IMR-90 (cell line): ENCODE data around the gene SPSB4. TPM values are rescaled to one million over a fixed set of nuclear protein-coding genes. Genes with fewer than 3 reads are reported as not detected.
A peak's percentile ranks its signal among the peaks of the same experiment; 100 is the strongest.

Experiments
- ATAC-seq: fragments of 200-7000 bp; cut with Tn5 transposase; 2 replicates; pipeline ENCODE4 v1.9.1; 2020; ENCODE audit warnings: low read depth, mild to moderate bottlenecking, moderate library complexity
- BruUV-seq: library from RNA; stranded (reverse); fragments of 400-500 nt; replicated peaks from 2 replicates; lab custom pipeline; 2021; lab: Mats Ljungman, UMichigan
- CTCF ChIA-PET: fragments of 300-600 bp; formaldehyde crosslinking; extraction: SDS; loops from one replicate; lab custom pipeline; 2021; ENCODE audit warnings: antibody characterized with exemption; lab: Yijun Ruan, JAX
- POLR2A ChIA-PET: fragments of 300-600 bp; sonication (Branson Sonifier 250); formaldehyde crosslinking; loops from one replicate; lab custom pipeline; 2022; ENCODE audit warnings: antibody characterized with exemption; ENCODE audit not compliant: unreplicated experiment; lab: Charles Lee
- DNase-seq: peaks from one replicate; pipeline ENCODE4 v3.0.0; 2013
- H2AFZ ChIP-seq: replicated peaks from 2 replicates; pipeline ENCODE3; 2013; ENCODE audit warnings: low read length, mild to moderate bottlenecking; ENCODE audit not compliant: poor library complexity
- H2AK5ac ChIP-seq: 2 replicates; pipeline ENCODE4 v1.6.1; 2013; ENCODE audit warnings: low read depth, low read length, inconsistent platforms
- H2AK9ac ChIP-seq: replicated peaks from 2 replicates; pipeline ENCODE3; 2013; ENCODE audit warnings: mild to moderate bottlenecking, low read depth, low read length, moderate library complexity; ENCODE audit not compliant: poor library complexity
- H2BK120ac ChIP-seq: 2 replicates; pipeline ENCODE4 v1.6.1; 2013; ENCODE audit warnings: low read depth, low read length, inconsistent platforms
- H2BK15ac ChIP-seq: 3 replicates; pipeline ENCODE4 v1.6.1; 2013; ENCODE audit warnings: low read depth, low read length, inconsistent platforms
- H2BK20ac ChIP-seq: 2 replicates; pipeline ENCODE4 v1.6.1; 2013; ENCODE audit warnings: low read depth, mild to moderate bottlenecking, inconsistent platforms, low read length, moderate library complexity
- H2BK5ac ChIP-seq: 2 replicates; pipeline ENCODE4 v1.6.1; 2013; ENCODE audit warnings: mild to moderate bottlenecking, low read depth, low read length, inconsistent platforms; ENCODE audit not compliant: poor library complexity, severe bottlenecking
- H3K14ac ChIP-seq: replicated peaks from 2 replicates; pipeline ENCODE4 v1.6.1; 2013; ENCODE audit warnings: low read depth, low read length, inconsistent platforms
- H3K18ac ChIP-seq: 2 replicates; pipeline ENCODE4 v1.6.1; 2013; ENCODE audit warnings: low read depth, low read length, control low read depth
- H3K23ac ChIP-seq: 2 replicates; pipeline ENCODE4 v1.6.1; 2013; ENCODE audit warnings: low read depth, low read length, inconsistent platforms
- H3K27ac ChIP-seq: 2 replicates; pipeline ENCODE4 v1.5.1; 2013; ENCODE audit warnings: mild to moderate bottlenecking, control low read depth, low read length; ENCODE audit not compliant: insufficient read depth
- H3K27me3 ChIP-seq: 2 replicates; pipeline ENCODE4 v1.6.1; 2013; ENCODE audit warnings: low read length; ENCODE audit not compliant: control insufficient read depth, insufficient read depth
- H3K36me3 ChIP-seq: 2 replicates; pipeline ENCODE4 v1.6.1; 2013; ENCODE audit warnings: low read length, mixed read lengths; ENCODE audit not compliant: control insufficient read depth, insufficient read depth
- H3K4ac ChIP-seq: 2 replicates; pipeline ENCODE4 v1.6.1; 2013; ENCODE audit warnings: low read depth, low read length, inconsistent platforms
- H3K4me1 ChIP-seq: 2 replicates; pipeline ENCODE4 v1.6.1; 2013; ENCODE audit warnings: low read length, mixed read lengths; ENCODE audit not compliant: control insufficient read depth, insufficient read depth
- H3K4me2 ChIP-seq: 2 replicates; pipeline ENCODE4 v1.6.1; 2013; ENCODE audit warnings: low read depth, mild to moderate bottlenecking, control low read depth, low read length, moderate library complexity
- H3K4me3 ChIP-seq: 2 replicates; pipeline ENCODE4 v1.5.1; 2013; ENCODE audit warnings: low read depth, mild to moderate bottlenecking, control low read depth, low read length, moderate library complexity; ENCODE audit not compliant: insufficient read depth
- H3K56ac ChIP-seq: 2 replicates; pipeline ENCODE4 v1.6.1; 2013; ENCODE audit warnings: low read length, inconsistent platforms; ENCODE audit not compliant: insufficient read depth; ENCODE audit errors: extremely low read depth
- H3K79me1 ChIP-seq, 2 experiments: 2 replicates each; pipeline ENCODE4 v1.6.1; 2013; ENCODE audit warnings: low read length in 2 of 2, inconsistent platforms in 1 of 2, low read depth in 1 of 2
- H3K9ac ChIP-seq: 2 replicates; pipeline ENCODE4 v1.6.1; 2013; ENCODE audit warnings: low read depth, low read length, control low read depth
- H3K9me1 ChIP-seq: 2 replicates; pipeline ENCODE4 v1.6.1; 2013; ENCODE audit warnings: low read length, inconsistent platforms; ENCODE audit not compliant: insufficient read depth
- H3K9me3 ChIP-seq: 2 replicates; pipeline ENCODE4 v1.6.1; 2013; ENCODE audit warnings: low read length; ENCODE audit not compliant: control insufficient read depth, insufficient read depth
- H4K20me1 ChIP-seq: 2 replicates; pipeline ENCODE4 v1.6.1; 2013; ENCODE audit warnings: low read length, inconsistent platforms; ENCODE audit not compliant: insufficient read depth
- H4K5ac ChIP-seq: 2 replicates; pipeline ENCODE4 v1.6.1; 2013; ENCODE audit warnings: mild to moderate bottlenecking, low read depth, low read length, control low read depth
- H4K8ac ChIP-seq, 2 experiments: 2 replicates each; pipeline ENCODE4 v1.6.1; 2013; ENCODE audit warnings: low read depth in 2 of 2, low read length in 2 of 2, control low read depth in 1 of 2, inconsistent platforms in 1 of 2
- H4K91ac ChIP-seq: 2 replicates; pipeline ENCODE4 v1.6.1; 2013; ENCODE audit warnings: low read depth, low read length, inconsistent platforms; ENCODE audit not compliant: insufficient read depth
- BHLHE40 ChIP-seq: fragments of 150-350 bp; IDR thresholded peaks from 2 replicates; pipeline ENCODE4 v1.6.1; 2016; ENCODE audit warnings: mild to moderate bottlenecking, low read depth, low read length
- MAFK ChIP-seq: IDR thresholded peaks from 2 replicates; pipeline ENCODE4 v1.6.1; 2012; ENCODE audit warnings: low read depth, low read length, improper control_type of control experiment
- MXI1 ChIP-seq: IDR thresholded peaks from 2 replicates; pipeline ENCODE4 v1.6.1; 2012; ENCODE audit warnings: low read depth, mild to moderate bottlenecking, low read length, moderate library complexity, borderline replicate concordance
- POLR2A ChIP-seq: IDR thresholded peaks from 2 replicates; pipeline ENCODE4 v1.6.1; 2012; ENCODE audit warnings: mild to moderate bottlenecking, low read depth, low read length
- RCOR1 ChIP-seq: IDR thresholded peaks from 2 replicates; pipeline ENCODE4 v1.6.1; 2012; ENCODE audit warnings: mild to moderate bottlenecking, low read length, improper control_type of control experiment; ENCODE audit not compliant: insufficient replicate concordance
- SMC3 ChIP-seq: fragments of 150-350 bp; IDR thresholded peaks from 2 replicates; pipeline ENCODE4 v1.6.1; 2016; ENCODE audit warnings: low read depth, mild to moderate bottlenecking, antibody characterized with exemption, low read length, moderate library complexity
- dilution Hi-C: fragments of 300-500 bp; cut with HindIII; formaldehyde crosslinking; loops from one replicate; pipeline ENCODE4 v1.14.3; 2018; ENCODE audit warnings: low sequenced_read_pairs; ENCODE audit not compliant: unreplicated experiment
- in situ Hi-C: fragments of 300-500 bp; cut with MboI; formaldehyde crosslinking; loops from 3 replicates; pipeline ENCODE4 v1.14.3; 2019; ENCODE audit warnings: low sequenced_read_pairs, inconsistent platforms, mixed read lengths
- intact Hi-C: fragments of 100-400 bp; cut with micrococcal nuclease; formaldehyde crosslinking; loops from 2 replicates; pipeline ENCODE4 v1.10.0; 2022
- polyA plus RNA-seq, 3 experiments: library from polyadenylated mRNA; depleted of rRNA; stranded (reverse); fragments of >200 nt; gene quantifications; 2 replicates each; pipeline ENCODE4 v1.2.3, GENCODE V29; 2012; ENCODE audit warnings: low replicate concordance in 1 of 3
- total RNA-seq: library from RNA; depleted of rRNA; stranded (reverse); fragments of >200 nt; gene quantifications from 2 replicates; pipeline ENCODE4 v1.2.3, GENCODE V29; 2012

Gene SPSB4
- total and polyA plus RNA-seq, 2 of the 4 experiments (the other 2 are of a cell fraction): not detected

GRCh38 chr3:141110322-141110721, 59.2 kb downstream of the SPSB4 start:
- ChIA-PET CTCF (interaction anchor here (1.7 kb wide), 1 partner anchor 82 kb away, joined by 5 read pairs; no protein-coding TSS in a partner anchor), POLR2A (no interaction called here)
- H3K18ac ChIP-seq: no peak overlapping the region
- H2BK120ac ChIP-seq: no peak overlapping the region
- H3K14ac ChIP-seq: no peak overlapping the region
- DNase-seq (no peak), ATAC-seq (no peak)
- H4K20me1 ChIP-seq: no peaks in the 10 kb centered on the region
- in situ Hi-C loops: no loop called here
- BruUV-seq: no TSS peak
- no peak overlapping the region for H3K27ac ChIP-seq
- no peaks in the 10 kb centered on the region for H3K9me3 ChIP-seq
- H3K36me3 ChIP-seq: no peaks in the 10 kb centered on the region
- no peak overlapping the region for H3K4ac ChIP-seq
- no peak overlapping the region for H3K4me2 ChIP-seq
- no peaks in the 10 kb centered on the region for H3K79me1 ChIP-seq
- peak overlapping the region; percentile 23 for H2AFZ ChIP-seq
- no peaks in the 10 kb centered on the region for H3K4me1 ChIP-seq
- no peak overlapping the region for H4K91ac ChIP-seq
- H2BK15ac ChIP-seq: no peak overlapping the region
- no peak overlapping the region for H2AK5ac ChIP-seq
- no peak overlapping the region for H3K23ac ChIP-seq
- no peak overlapping the region for H3K56ac ChIP-seq
- no peak overlapping the region for H4K5ac ChIP-seq
- H2AK9ac ChIP-seq: no peak overlapping the region
- no peak overlapping the region for H3K9ac ChIP-seq
- no peak overlapping the region for H2BK5ac ChIP-seq
- H3K9me1 ChIP-seq: no peaks in the 10 kb centered on the region
- peaks cover 10% of the 10 kb centered on the region for H3K27me3 ChIP-seq
- dilution Hi-C loops: no loop called here
- H4K8ac ChIP-seq: no peak overlapping the region
- TF ChIP-seq MAFK: no peak
- no peak for TF ChIP-seq POLR2A
- no peak for TF ChIP-seq BHLHE40
- TF ChIP-seq RCOR1: no peak
- TF ChIP-seq MXI1: no peak
- TF ChIP-seq SMC3: no peak
- no peak overlapping the region for H3K4me3 ChIP-seq
- intact Hi-C loops: no loop called here
- no peak overlapping the region for H2BK20ac ChIP-seq
